H1 (cell line): ENCODE results near the gene NLRP12. TPM values are rescaled to one million over a fixed set of nuclear protein-coding genes. Genes with fewer than 3 reads are reported as not detected.

Experiments used
- CTCF ChIA-PET: fragments of 300-600 bp; sonication (Branson Sonifier 250); formaldehyde crosslinking; loops from one replicate; lab custom pipeline; 2021; ENCODE audit not compliant: partially characterized antibody; lab: Charles Lee
- POLR2A ChIA-PET: fragments of 300-600 bp; sonication (Branson Sonifier 250); formaldehyde crosslinking; loops from one replicate; lab custom pipeline; 2021; ENCODE audit warnings: inconsistent platforms; ENCODE audit not compliant: partially characterized antibody; lab: Charles Lee
- DNase-seq, 2 experiments: peaks; one replicate each; pipeline versions ENCODE4 v3.0.0 to v3.0.0-alpha.2; 2010 to 2022; ENCODE audit warnings: low spot score in 2 of 2, low read depth in 1 of 2, mixed read lengths in 1 of 2
- FAIRE-seq: peaks from 2 replicates; lab custom pipeline; 2011; peaks lifted over from hg19 to GRCh38; lab: Jason Lieb, UNC
- H2AFZ ChIP-seq: 2 replicates; pipeline ENCODE4 v1.8.1; 2012; ENCODE audit warnings: low read length, inconsistent platforms
- H2AK5ac ChIP-seq: 2 replicates; pipeline ENCODE4 v1.6.1; 2013; ENCODE audit warnings: low read depth, low read length
- H2BK120ac ChIP-seq: replicated peaks from 2 replicates; pipeline ENCODE3; 2013; ENCODE audit warnings: low read depth, low read length, inconsistent platforms
- H2BK12ac ChIP-seq: 2 replicates; pipeline ENCODE4 v1.6.1; 2013; ENCODE audit warnings: low read depth, low read length
- H2BK15ac ChIP-seq: 2 replicates; pipeline ENCODE4 v1.6.1; 2013; ENCODE audit warnings: low read length
- H2BK20ac ChIP-seq: 2 replicates; pipeline ENCODE4 v1.6.1; 2013; ENCODE audit warnings: low read length
- H2BK5ac ChIP-seq: 2 replicates; pipeline ENCODE4 v1.6.1; 2013; ENCODE audit warnings: low read depth, low read length
- H3K14ac ChIP-seq: 2 replicates; pipeline ENCODE4 v1.6.1; 2013; ENCODE audit warnings: inconsistent platforms; ENCODE audit not compliant: insufficient read length
- H3K18ac ChIP-seq: 2 replicates; pipeline ENCODE4 v1.6.1; 2013; ENCODE audit warnings: low read length; ENCODE audit errors: extremely low read depth
- H3K23ac ChIP-seq: 2 replicates; pipeline ENCODE4 v1.6.1; 2013; ENCODE audit warnings: inconsistent platforms; ENCODE audit not compliant: insufficient read length
- H3K23me2 ChIP-seq: 2 replicates; pipeline ENCODE4 v1.6.1; 2013; ENCODE audit warnings: low read depth, low read length
- H3K27ac ChIP-seq: 2 replicates; pipeline ENCODE4 v1.6.1; 2011; ENCODE audit warnings: low read depth, low read length, inconsistent platforms
- H3K27me3 ChIP-seq, 4 experiments: replicated peaks in 1 of 4; 1 replicate in 1 of 4; 2 replicates in 3 of 4; pipeline versions ENCODE4 v1.6.1 to v1.8.1; 2011 to 2013; ENCODE audit warnings: low read length in 3 of 4, mild to moderate bottlenecking in 3 of 4, inconsistent platforms in 2 of 4, mixed read lengths in 2 of 4, moderate library complexity in 1 of 4; ENCODE audit not compliant: control insufficient read depth in 3 of 4, insufficient read depth in 3 of 4; ENCODE audit errors: extremely low read depth in 1 of 4
- H3K36me3 ChIP-seq, 4 experiments: 2 replicates each; pipeline versions ENCODE4 v1.6.1 to v1.8.1; 2011 to 2013; ENCODE audit warnings: mild to moderate bottlenecking in 4 of 4, low read length in 3 of 4, moderate library complexity in 2 of 4, control low read depth in 1 of 4, inconsistent platforms in 1 of 4; ENCODE audit not compliant: insufficient read depth in 4 of 4, control insufficient read depth in 2 of 4
- H3K4ac ChIP-seq: replicated peaks from 2 replicates; pipeline ENCODE3; 2013; ENCODE audit warnings: low read length, low read depth, mixed read lengths, inconsistent platforms; ENCODE audit not compliant: insufficient read length
- H3K4me1 ChIP-seq, 4 experiments: replicated peaks in 1 of 4; 1 replicate in 1 of 4; 2 replicates in 3 of 4; pipeline versions ENCODE4 v1.6.1 to v1.8.1; 2011 to 2013; ENCODE audit warnings: low read length in 3 of 4, inconsistent platforms in 2 of 4, mixed read lengths in 1 of 4; ENCODE audit not compliant: insufficient read depth in 4 of 4, control insufficient read depth in 3 of 4
- H3K4me2 ChIP-seq, 2 experiments: 2 replicates each; pipeline versions ENCODE4 v1.6.1 to v1.8.1; 2011 to 2013; ENCODE audit warnings: low read depth in 2 of 2, low read length in 2 of 2, control low read depth in 1 of 2, inconsistent platforms in 1 of 2, mild to moderate bottlenecking in 1 of 2; ENCODE audit not compliant: insufficient read depth in 1 of 2
- H3K4me3 ChIP-seq, 4 experiments: fragments of 200-600, 300-600 bp in 1 of 4; sonication (generic), shearing (Covaris generic), sonication (Bioruptor Twin) in 1 of 4; 2 replicates each; pipeline versions ENCODE4 v1.5.1 to v1.8.1; 2011 to 2016; ENCODE audit warnings: low read length in 4 of 4, low read depth in 3 of 4, control low read depth in 2 of 4, inconsistent platforms in 2 of 4, mild to moderate bottlenecking in 2 of 4, mixed read lengths in 1 of 4, moderate library complexity in 1 of 4; ENCODE audit not compliant: insufficient read depth in 2 of 4; ENCODE audit errors: extremely low read depth in 1 of 4
- H3K56ac ChIP-seq: replicated peaks from 2 replicates; pipeline ENCODE3; 2013; ENCODE audit warnings: low read depth, mild to moderate bottlenecking, mixed read lengths, low read length, inconsistent platforms; ENCODE audit not compliant: insufficient read length
- H3K79me1 ChIP-seq: 2 replicates; pipeline ENCODE4 v1.6.1; 2013; ENCODE audit warnings: low read depth, low read length, control low read depth
- H3K79me2 ChIP-seq, 2 experiments: 2 replicates each; pipeline versions ENCODE4 v1.6.1 to v1.8.1; 2012 to 2013; ENCODE audit warnings: low read length in 2 of 2, mild to moderate bottlenecking in 2 of 2, inconsistent platforms in 1 of 2; ENCODE audit not compliant: insufficient read depth in 2 of 2, control insufficient read depth in 1 of 2
- H3K9ac ChIP-seq, 4 experiments: replicated peaks in 1 of 4; 1 replicate in 1 of 4; 2 replicates in 3 of 4; pipeline versions ENCODE4 v1.6.1 to v1.8.1; 2011 to 2013; ENCODE audit warnings: low read depth in 3 of 4, low read length in 3 of 4, control low read depth in 2 of 4, mild to moderate bottlenecking in 2 of 4, moderate library complexity in 2 of 4, inconsistent platforms in 1 of 4; ENCODE audit errors: extremely low read depth in 1 of 4
- H3K9me3 ChIP-seq, 2 experiments: 2 replicates each; pipeline versions ENCODE4 v1.6.1 to v1.8.1; 2012 to 2013; ENCODE audit warnings: mild to moderate bottlenecking in 2 of 2, moderate library complexity in 2 of 2, control low read depth in 1 of 2, inconsistent platforms in 1 of 2, low read depth in 1 of 2, low read length in 1 of 2, mixed read lengths in 1 of 2; ENCODE audit not compliant: insufficient read depth in 2 of 2
- H4K20me1 ChIP-seq, 2 experiments: replicated peaks in 1 of 2; 2 replicates each; pipeline versions ENCODE3 to v1.8.1; 2011 to 2013; ENCODE audit warnings: inconsistent platforms in 2 of 2, low read length in 2 of 2, mild to moderate bottlenecking in 1 of 2; ENCODE audit not compliant: insufficient read depth in 2 of 2, control insufficient read depth in 1 of 2
- H4K5ac ChIP-seq: 2 replicates; pipeline ENCODE4 v1.6.1; 2013; ENCODE audit warnings: low read length, low read depth, mixed read lengths, inconsistent platforms; ENCODE audit not compliant: insufficient read length
- H4K8ac ChIP-seq: 2 replicates; pipeline ENCODE4 v1.8.0; 2013; ENCODE audit warnings: mild to moderate bottlenecking, moderate library complexity, low read length, inconsistent platforms; ENCODE audit not compliant: insufficient read depth; ENCODE audit errors: extremely low read depth
- H4K91ac ChIP-seq: replicated peaks from 2 replicates; pipeline ENCODE3; 2013; ENCODE audit warnings: low read length, mixed read lengths, inconsistent platforms; ENCODE audit not compliant: insufficient read length
- BACH1 ChIP-seq: IDR thresholded peaks from 2 replicates; pipeline ENCODE4 v1.6.1; 2012; ENCODE audit warnings: low read length, improper control_type of control experiment
- JUN ChIP-seq: IDR thresholded peaks from 2 replicates; pipeline ENCODE4 v1.6.1; 2011; ENCODE audit warnings: low read depth, mild to moderate bottlenecking, improper control_type of control experiment, low read length
- KDM4A ChIP-seq: IDR thresholded peaks from one replicate; pipeline ENCODE4 v1.7.1; 2012; ENCODE audit warnings: low read depth, mild to moderate bottlenecking, moderate library complexity, low read length, inconsistent platforms; ENCODE audit not compliant: severe bottlenecking
- MAX ChIP-seq: IDR thresholded peaks from 2 replicates; pipeline ENCODE4 v1.6.1; 2012; ENCODE audit warnings: inconsistent platforms
- POLR2A ChIP-seq, 2 experiments: IDR thresholded peaks; 1 replicate in 1 of 2; 2 replicates in 1 of 2; pipeline ENCODE4 v1.6.1; 2011; ENCODE audit warnings: low read depth in 2 of 2, low read length in 2 of 2, mild to moderate bottlenecking in 2 of 2; ENCODE audit errors: control extremely low read depth in 1 of 2
- RFX5 ChIP-seq: IDR thresholded peaks from 2 replicates; pipeline ENCODE4 v1.6.1; 2011; ENCODE audit warnings: low read depth, low read length, improper control_type of control experiment, borderline replicate concordance
- SP4 ChIP-seq: IDR thresholded peaks from 2 replicates; pipeline ENCODE4 v1.6.1; 2012; ENCODE audit warnings: low read length, inconsistent platforms
- TBP ChIP-seq: IDR thresholded peaks from 2 replicates; pipeline ENCODE4 v1.6.1; 2011; ENCODE audit warnings: low read depth, low read length, improper control_type of control experiment
- TCF12 ChIP-seq: IDR thresholded peaks from 2 replicates; pipeline ENCODE4 v1.6.1; 2011; ENCODE audit warnings: low read depth, mild to moderate bottlenecking, low read length
- TEAD4 ChIP-seq: IDR thresholded peaks from 2 replicates; pipeline ENCODE4 v1.6.1; 2012; ENCODE audit warnings: low read depth, low read length, inconsistent platforms, mixed read lengths
- YY1 ChIP-seq: IDR thresholded peaks from 2 replicates; pipeline ENCODE4 v1.6.1; 2011; ENCODE audit warnings: low read depth, mild to moderate bottlenecking, low read length
- ZNF274 ChIP-seq: IDR thresholded peaks from 2 replicates; pipeline ENCODE4 v1.7.0; 2012; ENCODE audit warnings: low read length, borderline replicate concordance; ENCODE audit errors: extremely low read depth
- WGBS, 2 experiments: shearing (Covaris generic) in 1 of 2; methylation state at CpG; one replicate each; pipeline versions ENCODE4 v1.1.6 to v1.1.7; 2013 to 2015; ENCODE audit warnings: low lambda C conversion rate in 2 of 2, mixed read lengths in 2 of 2, inconsistent platforms in 1 of 2, low coverage in 1 of 2, missing lambda C conversion rate in 1 of 2; ENCODE audit not compliant: insufficient replicate concordance in 2 of 2, insufficient coverage in 1 of 2, insufficient read length in 1 of 2; ENCODE audit errors: extremely low coverage in 1 of 2, missing lambda C conversion rate in 1 of 2; 5-methylcytosine and 5-hydroxymethylcytosine counted together
- polyA plus RNA-seq, 7 experiments: library from polyadenylated mRNA; depleted of rRNA in 3 of 7; stranded (reverse) in 5 of 7; unstranded in 2 of 7; fragments of >200 nt in 5 of 7; fragments of 200-250 nt in 2 of 7; gene quantifications; 1 replicate in 5 of 7; 2 replicates in 1 of 7; 4 replicates in 1 of 7; pipeline versions ENCODE4 v1.2.1 to v1.2.3, GENCODE V29; 2011 to 2013; ENCODE audit warnings: missing spikeins in 2 of 7, mixed read lengths in 2 of 7
- total RNA-seq: library from RNA; stranded (reverse); fragmentation: NEBNext Ultra II Directional; extraction: Animal tissue kit (Norgen Biotek cat#: 25700); gene quantifications from 2 replicates; pipeline ENCODE4 v1.2.1, GENCODE V29; 2021

Gene NLRP12
- total and polyA plus RNA-seq, 2 of the 8 experiments (the other 6 are each of a cell fraction or from before 2014, with no cell fraction given), result 1.0 to 1.8 TPM

- Histone ChIP-seq H3K79me1 (no peaks in the 10 kb centered on the region), H3K4me3 (no peak overlapping the region), H4K20me1 (no peaks in the 10 kb centered on the region), H4K5ac (no peak overlapping the region), H2BK20ac (peak overlapping the region; percentile 1), H3K27ac (no peak overlapping the region), H3K23ac (no peak overlapping the region), H3K4ac (peak overlapping the region; percentile 36), H3K4me2 (no peak overlapping the region), H3K79me2 (no peaks in the 10 kb centered on the region), H3K4me1 (no peaks in the 10 kb centered on the region; a peak in 1 of 7 replicates), H3K14ac (no peak overlapping the region), H2BK15ac (peak overlapping the region; percentile 6; the same call in 1 of the 2 replicates), H3K56ac (no peak overlapping the region), H3K9ac (no peak overlapping the region), H2AFZ (no peak overlapping the region), H3K18ac (peak overlapping the region; percentile 78), H3K36me3 (peaks cover 0 to 13% (median 0%) of the 10 kb centered on the region in 4 experiments; a peak in 1 of 8 replicates), H2AK5ac (no peak overlapping the region; the same call in 1 of the 2 replicates), H2BK120ac (peak overlapping the region; percentile 24), H2BK12ac (peak overlapping the region; percentile 29; the same call in 1 of the 2 replicates), H4K91ac (peak overlapping the region; percentile 79), H2BK5ac (peak overlapping the region; percentile 16), H3K27me3 (peaks cover 0 to 5% (median 1%) of the 10 kb centered on the region in 4 experiments; a peak in 4 of 7 replicates), H4K8ac (no peak overlapping the region), H3K23me2 (no peaks in the 10 kb centered on the region), H3K9me3 (no peaks in the 10 kb centered on the region)
- 88% methylated on average over 25 of the region's 28 CpGs; no CpG with 5 or more reads in 1 of the 2 experiments for WGBS, 2 experiments
- FAIRE-seq, result peak; percentile 19
- CTCF ChIA-PET, result interaction anchor here (0.5 to 5.5 kb wide), 60 partner anchors 8 to 430 kb away, joined by 3 to 58 read pairs (median 5); partner anchors contain the start of gene MYADM
- peak; percentile 58 to 90 for DNase-seq
- POLR2A ChIA-PET, result interaction anchor here (0.6 to 1.7 kb wide), 9 partner anchors 9 to 304 kb away, joined by 3 to 6 read pairs (median 3); no protein-coding TSS in a partner anchor
- TF ChIP-seq TCF12, result peak; percentile 60; the same call in 1 of the 2 replicates
- TF ChIP-seq RFX5, result no peak
- TF ChIP-seq TBP, result no peak
- TF ChIP-seq BACH1, result no peak
- TF ChIP-seq TEAD4, result no peak
- peak; percentile 97 for TF ChIP-seq MAX
- no peak for TF ChIP-seq JUN
- no peak for TF ChIP-seq KDM4A
- TF ChIP-seq ZNF274, result no peak
- peak; percentile 42; the same call in 1 of the 2 replicates for TF ChIP-seq YY1
- no peak for TF ChIP-seq POLR2A (IDR thresholded peaks at IDR 0.05; ENCODE audit: control extremely low read depth in 1 of 2, low read depth in 2 of 2, low read length in 2 of 2)
- TF ChIP-seq SP4, result no peak
These were observed 14.5 kb downstream of the NLRP12 start for GRCh38 chr19:53809518-53810186.
